Heart right ventricle (tissue), 16 donors: ENCODE measurements around the gene YBX3. TPM values are rescaled to one million over a fixed set of nuclear protein-coding genes. Genes with fewer than 3 reads are reported as not detected.
"Not testable (repeated sequence)": the region's sequence is repeated elsewhere in the genome, so short reads cannot be mapped to it uniquely, and the experiment has no call there.

ENCODE experiments used
- ATAC-seq, 8 donors: fragments of 200-7000 bp; cut with Tn5 transposase; one replicate each; pipeline ENCODE4 v1.9.1; 2020; ENCODE audit warnings: mild to moderate bottlenecking in 8 of 8, moderate library complexity in 8 of 8, moderate number of reproducible peaks in 1 of 8
- DNase-seq, 2 donors: peaks; one replicate each; pipeline ENCODE4 v3.0.0-alpha.2; 2020
- H3K27ac ChIP-seq, 10 donors: fragments of 200-600 bp; sonication (generic) in 2 of 10; one replicate each; pipeline versions ENCODE4 v1.5.0 to v1.8.0; 2020 to 2022; ENCODE audit warnings: mild to moderate bottlenecking in 3 of 10
- H3K27me3 ChIP-seq, 7 donors: fragments of 200-600 bp; one replicate each; pipeline ENCODE4 v1.8.0; 2021 to 2022; ENCODE audit warnings: mild to moderate bottlenecking in 2 of 7
- H3K36me3 ChIP-seq, 9 donors: fragments of 200-600 bp; sonication (generic) in 1 of 9; one replicate each; pipeline versions ENCODE4 v1.5.0 to v1.8.0; 2020 to 2022; ENCODE audit warnings: mild to moderate bottlenecking in 2 of 9
- H3K4me1 ChIP-seq, 9 donors: fragments of 200-600 bp; sonication (generic) in 1 of 9; one replicate each; pipeline versions ENCODE4 v1.5.0 to v1.8.0; 2020 to 2022; ENCODE audit warnings: mild to moderate bottlenecking in 4 of 9
- H3K4me3 ChIP-seq, 10 donors: fragments of 200-600 bp; sonication (generic) in 2 of 10; one replicate each; pipeline versions ENCODE4 v1.5.0 to v1.8.0; 2020 to 2022; ENCODE audit warnings: mild to moderate bottlenecking in 7 of 10, moderate library complexity in 2 of 10
- H3K9me3 ChIP-seq, 11 donors: fragments of 200-600 bp in 10 of 11; sonication (generic) in 2 of 11; one replicate each; pipeline versions ENCODE4 v1.5.0 to v1.8.0; 2013 to 2022; ENCODE audit warnings: mild to moderate bottlenecking in 2 of 11, control low read depth in 1 of 11, moderate library complexity in 1 of 11
- CTCF ChIP-seq, 9 donors: fragments of 200-600 bp; sonication (generic) in 2 of 9; IDR thresholded peaks; one replicate each; pipeline versions ENCODE4 v1.5.0 to v1.8.0; 2021 to 2022; ENCODE audit warnings: antibody characterized with exemption in 9 of 9, mild to moderate bottlenecking in 5 of 9, moderate library complexity in 1 of 9
- WGBS, 2 donors: extraction: QIAGEN DNeasy Blood & Tissue Kit; methylation state at CpG; one replicate each; pipeline ENCODE4 v1.1.7; 2013; ENCODE audit warnings: inconsistent platforms in 1 of 2; 5-methylcytosine and 5-hydroxymethylcytosine counted together
- intact Hi-C, 10 donors: fragments of 100-400 bp; cut with DNase I; formaldehyde crosslinking; loops; one replicate each; pipeline versions ENCODE4 v1.11.1 to v1.14.2; 2022
- polyA plus RNA-seq, 2 donors: library from polyadenylated mRNA; stranded (reverse); fragments of 200-250 nt; gene quantifications; one replicate each; pipeline ENCODE4 v1.2.3, GENCODE V29; 2013
- total RNA-seq, 10 donors: library from RNA; stranded (reverse); fragmentation: NEBNext Ultra II Directional in 3 of 10; extraction: Animal tissue kit (Norgen Biotek cat#: 25700) in 3 of 10; gene quantifications; one replicate each; pipeline versions ENCODE4 v1.2.1 to v1.2.4, GENCODE V29; 2021 to 2023
- donor health status: Arrhythmogenic right ventricular cardiomyopathy.
- donor health status: ischemic (EF 13 %, LVEDD 7.1; RV severe dilation, severe dysfunction).
- donor health status: healthy with polysubstance abuse.
- donor health status: DM: no; HTN: yes; CAD: no.
- donor health status: DM: no; HTN: no; CAD: no.
- donor health status: ischemic (EF 25% LVEDD 6.9; RV normal size, moderate dysfunction).
- donor health status: ischemic (EF 25% LVEDD 5.7; RV mildly dilated, moderate dysfunction).
- donor health status: healthy.
- donor health status: DM: yes; HTN: yes; CAD: no.
- donor health status: Ischemic cardiomyopathy.
- donor health status: ischemic (EF 35%, LVEDD 5.7; RV mildly dilated, moderate dysfunction).
- donor health status: nonischemic (EF 11% LVEDD 7.7; RV severe dilation, severe dysfunction).
- donor health status: DM: yes; HTN: yes; CAD: no.
- donor health status: PGD.
- donor health status: ischemic (EF 29% LVEDD 5.4; RV normal size, mild dysfunction).
- donor health status: nonischemic (EF 23%, LVEDD 6.1; RV moderate dilation, normal function).

YBX3 gene
- total and polyA plus RNA-seq, 12 donors: 244 to 1,254 (median 632) TPM

DNA sequence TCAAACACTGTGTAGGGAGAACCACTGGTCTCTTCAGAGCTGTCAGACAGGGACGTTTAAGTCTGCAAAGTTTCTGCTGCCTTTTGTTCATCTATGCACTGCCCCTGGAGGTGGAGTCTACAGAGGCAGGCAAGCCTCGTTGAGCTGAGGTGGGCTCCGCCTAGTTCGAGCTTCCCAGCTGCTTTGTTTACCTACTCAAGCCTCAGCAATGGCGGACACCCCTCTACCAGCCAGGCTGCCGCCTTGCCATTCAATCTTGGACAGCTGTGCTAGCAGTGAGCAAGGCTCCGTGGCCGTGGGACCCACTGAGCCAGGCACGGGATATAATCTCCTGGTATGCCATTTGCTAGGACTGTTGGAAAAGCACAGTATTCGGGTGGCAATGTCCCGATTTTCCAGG lies 24.6 kb upstream of the YBX3 start:
- peaks cover 0 to 16% (median 3%) of the 10 kb centered on the region in 9 donors for H3K4me1 ChIP-seq
- intact Hi-C loops: loop anchor here in 2 of 10 donors (2.0 to 5.0 kb wide), 2 partner anchors 25 to 135 kb away; partner anchors contain the start of genes MAGOHB (in 1 of the 2) and YBX3 (in 1 of the 2)
- H3K27ac ChIP-seq: no peak overlapping the region
- H3K27me3 ChIP-seq: peaks cover 0 to 4% (median 0%) of the 10 kb centered on the region in 7 donors
- DNase-seq: no peak
- no peak overlapping the region for H3K4me3 ChIP-seq
- no peaks in the 10 kb centered on the region for H3K36me3 ChIP-seq
- 55 to 79% methylated on average over 11 of the region's 11 CpGs for WGBS, 2 donors
- H3K9me3 ChIP-seq: no peaks in the 10 kb centered on the region
- no peak for TF ChIP-seq CTCF (IDR thresholded peaks at IDR 0.05)
- ATAC-seq: no peak

DNA sequence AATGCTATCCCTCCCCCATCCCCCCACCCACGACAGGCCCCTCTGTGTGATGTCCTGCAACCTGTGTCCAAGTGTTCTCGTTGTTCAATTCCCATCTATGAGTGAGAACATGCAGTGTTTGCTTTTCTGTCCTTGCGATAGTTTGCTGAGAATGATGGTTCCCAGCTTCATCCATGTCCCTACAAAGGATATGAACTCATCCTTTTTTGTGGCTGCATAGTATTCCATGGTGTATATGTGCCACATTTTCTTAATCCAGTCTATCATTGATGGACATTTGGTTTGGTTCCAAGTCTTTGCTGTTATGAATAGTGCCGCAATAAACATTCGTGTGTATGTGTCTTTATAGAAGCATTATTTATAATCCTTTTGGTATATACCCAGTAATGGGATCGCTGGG lies 20.3 kb upstream of the YBX3 start:
- H3K36me3 ChIP-seq, H3K27ac ChIP-seq, H3K4me3 ChIP-seq, ATAC-seq, DNase-seq, intact Hi-C loops, H3K9me3 ChIP-seq, H3K27me3 ChIP-seq: not testable (repeated sequence)
- H3K4me1 ChIP-seq: peaks cover 0 to 11% (median 0%) of the 10 kb centered on the region in 9 donors
- 91 to 94% methylated on average over 6 of the region's 6 CpGs for WGBS, 2 donors

DNA sequence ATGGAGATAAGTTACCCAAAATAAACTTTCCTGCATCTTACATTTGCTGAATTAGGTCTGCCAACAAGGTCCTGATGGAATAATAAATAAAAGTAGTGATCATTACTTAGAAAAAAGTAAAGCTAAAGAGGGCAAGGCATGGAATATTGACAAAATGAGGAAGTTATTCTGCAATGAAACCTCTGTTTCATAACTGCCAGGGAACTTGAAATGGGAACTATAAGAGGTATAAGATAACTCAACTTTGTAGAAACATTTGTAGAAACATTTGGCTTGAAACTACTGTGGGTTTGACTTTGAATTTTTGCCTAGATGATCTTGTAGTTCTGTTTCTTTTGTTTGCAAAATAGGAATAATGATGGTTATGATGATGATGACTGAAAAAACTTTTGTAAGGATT lies 18.7 kb upstream of the YBX3 start:
- no peak overlapping the region for H3K27ac ChIP-seq
- no peaks in the 10 kb centered on the region for H3K36me3 ChIP-seq
- H3K4me1 ChIP-seq: peaks cover 0 to 11% (median 0%) of the 10 kb centered on the region in 9 donors
- DNase-seq: no peak
- TF ChIP-seq CTCF (IDR thresholded peaks at IDR 0.05): no peak
- intact Hi-C loops: no loop called here
- H3K27me3 ChIP-seq: no peaks in the 10 kb centered on the region
- H3K9me3 ChIP-seq: no peaks in the 10 kb centered on the region
- ATAC-seq: no peak
- H3K4me3 ChIP-seq: no peak overlapping the region

GRCh38 chr12:10740182-10740581 lies 17.1 kb upstream of the YBX3 start:
- WGBS, 2 donors: 50 to 52% methylated on average over 1 of the region's 1 CpG
- Histone ChIP-seq H3K36me3 (no peaks in the 10 kb centered on the region), H3K4me1 (peaks cover 0 to 11% (median 0%) of the 10 kb centered on the region in 9 donors), H3K27ac (no peak overlapping the region), H3K27me3 (no peaks in the 10 kb centered on the region), H3K9me3 (no peaks in the 10 kb centered on the region), H3K4me3 (no peak overlapping the region)
- ATAC-seq (no peak), DNase-seq (no peak)
- intact Hi-C loops: no loop called here
- no peak for TF ChIP-seq CTCF (IDR thresholded peaks at IDR 0.05)

DNA sequence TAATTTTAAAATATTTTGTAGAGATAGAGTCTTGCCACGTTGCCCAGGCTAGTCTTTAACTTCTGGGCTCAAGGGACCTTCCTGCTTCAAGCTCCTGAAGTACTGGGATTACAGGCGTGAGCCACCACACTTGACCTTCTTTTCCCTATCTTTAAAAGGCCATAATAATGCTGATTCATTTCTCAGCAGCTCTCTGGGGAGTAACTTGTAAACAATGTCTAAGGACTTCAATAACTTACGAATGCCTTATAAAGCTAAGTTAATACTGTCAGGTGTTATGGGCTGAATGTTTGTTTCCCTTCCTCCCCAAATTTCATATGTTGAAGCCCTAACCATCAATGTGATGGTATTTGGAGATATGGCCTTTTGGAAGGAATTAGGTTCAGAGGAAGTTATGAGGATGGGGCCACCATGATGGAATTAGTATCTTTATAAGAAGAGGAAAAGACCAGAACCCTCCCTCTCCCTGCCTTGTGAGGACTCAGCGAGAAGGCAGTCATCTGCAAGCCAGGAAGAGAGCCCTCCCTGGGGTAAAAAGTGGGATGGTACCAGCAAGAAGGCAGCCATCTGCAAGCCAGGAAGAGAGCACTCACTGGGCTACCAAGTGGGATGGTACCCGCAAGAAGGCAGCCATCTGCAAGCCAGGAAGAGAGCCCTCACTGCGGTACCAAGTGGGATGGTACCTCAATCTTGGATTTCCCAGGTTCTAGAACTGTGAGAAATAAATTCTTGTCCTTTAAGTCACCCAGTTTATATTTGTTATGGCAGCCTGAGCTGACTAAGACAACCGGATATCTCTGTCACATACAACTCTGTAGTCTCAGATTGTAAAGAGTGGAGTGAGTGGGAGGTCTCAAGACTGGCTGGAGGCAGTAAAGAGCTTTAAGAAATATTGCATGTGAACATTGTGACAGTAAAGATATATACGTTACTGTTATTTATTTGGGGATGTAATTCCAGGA lies 16.3 kb upstream of the YBX3 start:
- H3K4me3 ChIP-seq: no peak overlapping the region
- 84 to 85% methylated on average over 8 of the region's 8 CpGs for WGBS, 2 donors
- DNase-seq: no peak
- H3K36me3 ChIP-seq: no peaks in the 10 kb centered on the region
- no peaks in the 10 kb centered on the region for H3K27me3 ChIP-seq
- peaks cover 0 to 11% (median 0%) of the 10 kb centered on the region in 9 donors for H3K4me1 ChIP-seq
- H3K27ac ChIP-seq: no peak overlapping the region
- H3K9me3 ChIP-seq: no peaks in the 10 kb centered on the region
- TF ChIP-seq CTCF (IDR thresholded peaks at IDR 0.05): no peak
- ATAC-seq: no peak
- intact Hi-C loops: no loop called here
